K562 (cell line): ENCODE measurements around the gene FLAD1. TPM values are rescaled to one million over a fixed set of nuclear protein-coding genes. Genes with fewer than 3 reads are reported as not detected.
A peak's percentile ranks its signal among the peaks of the same experiment; 100 is the strongest.

Source experiments
- ATAC-seq: fragments of 200-7000 bp; cut with Tn5 transposase; 3 replicates; pipeline ENCODE4 v1.9.1; 2020; ENCODE audit warnings: moderate library complexity
- BruUV-seq: library from RNA; stranded (reverse); fragments of 400-500 nt; replicated peaks from 2 replicates; lab custom pipeline; 2021; lab: Mats Ljungman, UMichigan
- CTCF ChIA-PET: fragments of 300-600 bp; formaldehyde crosslinking; extraction: SDS; loops from one replicate; lab custom pipeline; 2021; ENCODE audit warnings: low intra/inter-chr PET ratio; lab: Yijun Ruan, JAX
- POLR2A ChIA-PET: fragments of 300-600, 350-650 bp; sonication (Branson Sonifier 250); formaldehyde crosslinking; extraction: SDS; loops from one replicate; lab custom pipeline; 2021; ENCODE audit warnings: antibody characterized with exemption, inconsistent platforms; lab: Yijun Ruan, JAX
- DNase-seq, 4 experiments: peaks; one replicate each; pipeline versions ENCODE4 v3.0.0 to v3.0.0-alpha.2; 2011 to 2018; ENCODE audit warnings: low spot score in 3 of 4, mixed read lengths in 3 of 4; ENCODE audit errors: extremely low read depth in 1 of 4
- FAIRE-seq: peaks from 2 replicates; lab custom pipeline; 2011; peaks lifted over from hg19 to GRCh38; lab: Jason Lieb, UNC
- H2AFZ ChIP-seq: 2 replicates; pipeline ENCODE4 v1.6.0; 2011; ENCODE audit warnings: low read depth, low read length, control low read depth, inconsistent platforms
- H3K27ac ChIP-seq: fragments of 200-600 bp; 3 replicates; pipeline ENCODE4 v1.8.0; 2011; ENCODE audit warnings: low read depth, mild to moderate bottlenecking, control low read depth, inconsistent platforms, low read length, moderate library complexity, mixed read lengths; ENCODE audit errors: extremely low read depth
- H3K27me3 ChIP-seq, 2 experiments: fragments of 300-600 bp in 1 of 2; 2 replicates in 1 of 2; 3 replicates in 1 of 2; pipeline versions ENCODE4 v1.6.0 to v1.8.0; 2011; ENCODE audit warnings: inconsistent platforms in 2 of 2, low read length in 2 of 2, mild to moderate bottlenecking in 1 of 2, mixed read lengths in 1 of 2, moderate library complexity in 1 of 2; ENCODE audit not compliant: control insufficient read depth in 2 of 2, insufficient read depth in 2 of 2
- H3K36me3 ChIP-seq: fragments of 300-600 bp; 3 replicates; pipeline ENCODE4 v1.8.0; 2011; ENCODE audit warnings: mild to moderate bottlenecking, low read length, inconsistent platforms; ENCODE audit not compliant: control insufficient read depth, insufficient read depth
- H3K4me1 ChIP-seq, 2 experiments: fragments of 200-600 bp in 1 of 2; replicated peaks in 1 of 2; 2 replicates in 1 of 2; 3 replicates in 1 of 2; pipeline versions ENCODE4 v1.5.1 to v1.8.0; 2011; ENCODE audit warnings: inconsistent platforms in 2 of 2, low read length in 2 of 2, mild to moderate bottlenecking in 1 of 2, mixed read lengths in 1 of 2, moderate library complexity in 1 of 2; ENCODE audit not compliant: control insufficient read depth in 2 of 2, insufficient read depth in 2 of 2
- H3K4me2 ChIP-seq: 2 replicates; pipeline ENCODE4 v1.6.1; 2011; ENCODE audit warnings: low read length, control low read depth, inconsistent platforms, mixed read lengths; ENCODE audit not compliant: insufficient read depth
- H3K4me3 ChIP-seq: fragments of 200-600 bp; sonication (generic), shearing (Covaris generic); 2 replicates; pipeline ENCODE4 v1.5.1; 2016; ENCODE audit warnings: control low read depth, inconsistent platforms
- H3K79me2 ChIP-seq: fragments of 200-600 bp; 3 replicates; pipeline ENCODE4 v1.8.0; 2011; ENCODE audit warnings: low read length, inconsistent platforms; ENCODE audit not compliant: control insufficient read depth, insufficient read depth
- H3K9ac ChIP-seq, 2 experiments: 2 replicates each; pipeline versions ENCODE4 v1.6.0 to v1.6.1; 2011; ENCODE audit warnings: low read depth in 2 of 2, low read length in 2 of 2, control low read depth in 1 of 2, inconsistent platforms in 1 of 2, mild to moderate bottlenecking in 1 of 2, mixed read lengths in 1 of 2; ENCODE audit not compliant: insufficient read depth in 1 of 2
- H3K9me1 ChIP-seq: one replicate; pipeline ENCODE4 v1.6.0; 2011; ENCODE audit warnings: inconsistent platforms, mild to moderate bottlenecking, low read length, moderate library complexity; ENCODE audit not compliant: control insufficient read depth, insufficient read depth
- H3K9me3 ChIP-seq: replicated peaks from 2 replicates; pipeline ENCODE4 v1.5.1; 2011; ENCODE audit warnings: low read depth, low read length, inconsistent platforms; ENCODE audit not compliant: control insufficient read depth, insufficient read depth
- H4K20me1 ChIP-seq: replicated peaks from 2 replicates; pipeline ENCODE4 v1.6.1; 2011; ENCODE audit warnings: low read length, inconsistent platforms, mixed read lengths; ENCODE audit not compliant: control insufficient read depth, insufficient read depth
- CBX1 ChIP-seq: sonication (generic); IDR thresholded peaks from 2 replicates; pipeline ENCODE4 v1.6.1; 2016; ENCODE audit warnings: antibody characterized with exemption, low read depth, mild to moderate bottlenecking
- ETV5 ChIP-seq: sonication (generic); formaldehyde crosslinking; IDR thresholded peaks from 2 replicates; pipeline ENCODE4 v1.4.0; 2020; ENCODE audit warnings: low read depth, mild to moderate bottlenecking, missing genetic modification reagents
- HMG20B ChIP-seq: fragments of 250-450 bp; sonication (Bioruptor Pico); IDR thresholded peaks from 2 replicates; pipeline ENCODE4 v1.5.0; 2021; ENCODE audit warnings: mild to moderate bottlenecking
- MAFK ChIP-seq: IDR thresholded peaks from 2 replicates; pipeline ENCODE4 v1.6.1; 2011; ENCODE audit warnings: low read length, improper control_type of control experiment
- PHTF2 ChIP-seq: fragments of 250-450 bp; sonication (Bioruptor Pico); IDR thresholded peaks from 2 replicates; pipeline ENCODE4 v1.5.0; 2021; ENCODE audit warnings: mild to moderate bottlenecking
- SMAD4 ChIP-seq: fragments of 250-450 bp; sonication (Bioruptor Pico); conservative IDR thresholded peaks from 2 replicates; pipeline ENCODE4 v1.8.0; 2021; ENCODE audit warnings: inconsistent platforms, mild to moderate bottlenecking, moderate library complexity
- SUPT5H ChIP-seq: fragments of 450-650 bp; IDR thresholded peaks from 2 replicates; pipeline ENCODE4 v1.6.1; 2016
- ZNF586 ChIP-seq: fragments of 450-650 bp; formaldehyde crosslinking; conservative IDR thresholded peaks from 2 replicates; pipeline ENCODE4 v1.4.0; 2020; ENCODE audit warnings: mild to moderate bottlenecking, moderate library complexity
- ZNF695 ChIP-seq: fragments of 450-650 bp; formaldehyde crosslinking; IDR thresholded peaks from 2 replicates; pipeline ENCODE4 v1.4.0; 2020; ENCODE audit warnings: mild to moderate bottlenecking, moderate library complexity
- WGBS: fragments of 100-300 bp; shearing (Covaris generic); methylation state at CpG from one replicate; pipeline ENCODE4 v1.1.6; 2016; ENCODE audit warnings: low coverage, mixed read lengths; ENCODE audit not compliant: insufficient coverage; ENCODE audit errors: missing lambda C conversion rate; 5-methylcytosine and 5-hydroxymethylcytosine counted together
- in situ Hi-C: fragments of 300-500 bp; cut with MboI; formaldehyde crosslinking; loops from 4 replicates; pipeline ENCODE4 v1.15.0; 2018; ENCODE audit warnings: inconsistent platforms, mixed read lengths
- intact Hi-C: fragments of 100-400 bp; cut with micrococcal nuclease; formaldehyde crosslinking; loops from 2 replicates; pipeline ENCODE4 v1.14.2; 2022
- polyA plus RNA-seq, 8 experiments: library from polyadenylated mRNA; depleted of rRNA in 4 of 8; stranded (reverse) in 5 of 8; unstranded in 3 of 8; fragments of >200 nt; fragmentation: Nextera tagmentation in 2 of 8; fragmentation: Illumina TruSeq in 1 of 8; extraction: Ambion mirVana in 2 of 8; extraction: Trizol in 1 of 8; gene quantifications; 2 replicates each; pipeline versions ENCODE4 v1.2.1 to v1.2.3, GENCODE V29; 2011 to 2014; ENCODE audit warnings: inconsistent platforms in 1 of 8, missing spikeins in 1 of 8
- total RNA-seq, 7 experiments: library from RNA; depleted of rRNA in 6 of 7; stranded (reverse); fragments of >200 nt in 6 of 7; fragmentation: Illumina TruSeq in 2 of 7; extraction: Trizol in 2 of 7; gene quantifications; 2 replicates each; pipeline versions ENCODE4 v1.2.1 to v1.2.3, GENCODE V29; 2011 to 2021; ENCODE audit warnings: low replicate concordance in 1 of 7
- TF ChIP-seq, protein P1 (sequence below): fragments of 450-650 bp; IDR thresholded peaks from 2 replicates; pipeline ENCODE4 v1.6.1; 2017; ENCODE audit warnings: antibody characterized with exemption
- TF ChIP-seq, protein P2 (sequence below): fragments of 450-650 bp; IDR thresholded peaks from 2 replicates; pipeline ENCODE4 v1.6.1; 2016; ENCODE audit warnings: missing biosample characterization, missing genetic modification characterization
- TF ChIP-seq, protein P3 (sequence below): IDR thresholded peaks from 2 replicates; pipeline ENCODE4 v1.6.1; 2014; ENCODE audit warnings: antibody characterized with exemption
- TF ChIP-seq, protein P4 (sequence below): fragments of 450-650 bp; IDR thresholded peaks from 2 replicates; pipeline ENCODE4 v1.6.1; 2016; ENCODE audit warnings: antibody characterized with exemption
- TF ChIP-seq, protein P5 (sequence below): fragments of 450-650 bp; conservative IDR thresholded peaks from 2 replicates; pipeline ENCODE4 v1.6.1; 2016; ENCODE audit warnings: missing genetic modification characterization, low read depth, mild to moderate bottlenecking, control low read depth, missing compliant biosample characterization

The FLAD1 gene
- total and polyA plus RNA-seq, 9 of the 15 experiments (the other 6 are each of a cell fraction or from before 2014, with no cell fraction given): 24.9 to 85.8 (median 67.0) TPM

DNA sequence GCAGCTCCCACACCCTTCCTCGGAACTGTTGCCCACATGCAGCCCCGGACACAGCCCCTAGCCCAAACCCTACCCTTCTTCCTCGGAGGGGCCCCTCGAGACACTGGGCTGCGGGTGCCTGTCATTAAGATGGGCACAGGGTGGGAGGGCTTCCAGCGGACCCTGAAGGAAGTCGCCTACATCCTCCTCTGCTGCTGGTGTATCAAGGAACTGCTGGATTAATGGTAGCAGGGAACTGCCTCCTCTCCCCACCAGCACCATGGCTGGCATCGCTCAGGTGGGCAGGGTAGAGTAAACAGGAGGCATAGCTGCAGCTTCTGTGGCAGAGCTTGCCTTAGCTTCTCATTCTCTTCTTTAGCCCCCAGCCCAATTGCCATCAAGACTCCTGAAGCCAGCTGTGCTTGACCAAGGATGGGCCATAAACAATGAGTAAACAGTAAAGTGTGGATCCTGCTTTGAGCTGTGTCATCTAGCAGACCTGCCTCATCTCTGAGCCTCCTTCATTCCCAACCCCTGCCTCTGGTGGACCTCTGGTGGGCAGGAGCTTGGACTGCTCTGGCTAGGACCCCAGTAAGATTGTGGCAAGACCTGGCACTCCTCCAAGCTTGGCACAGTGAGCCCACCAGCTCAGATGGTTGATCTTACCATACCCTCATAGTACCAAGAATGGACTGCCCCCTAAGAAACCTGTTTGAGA, 10.6 kb downstream of the FLAD1 start, which contains the start of gene LENEP:
Gene LENEP (plus strand): TSS at position 15 of the 697 bp plus-strand sequence. CDS start 22 bp downstream, at position 37.
- intact Hi-C loops (loop anchor here (2.0 kb wide), 1 partner anchor 39 kb away; no protein-coding TSS in a partner anchor), in situ Hi-C loops (no loop called here)
- POLR2A ChIA-PET: interaction anchor here (0.6 to 8.2 kb wide), 18 partner anchors 10 to 125 kb away, joined by 3 to 80 read pairs (median 4); partner anchors contain the start of genes CKS1B, FLAD1, PBXIP1 and PMVK
- H3K36me3 ChIP-seq: peaks cover 29% of the 10 kb centered on the region; the same call in 2 of the 3 replicates
- FAIRE-seq (peak; percentile 65), ATAC-seq (peak; percentile 52), DNase-seq (no peak)
- peaks cover 37 to 40% of the 10 kb centered on the region in 2 experiments for H3K4me1 ChIP-seq
- H3K27me3 ChIP-seq: no peaks in the 10 kb centered on the region
- H3K9ac ChIP-seq: peak within 1 kb of the TSS; percentile 19 to 78
- H3K4me3 ChIP-seq: no peak within 1 kb of the TSS
- peaks cover 6% of the 10 kb centered on the region for H3K9me1 ChIP-seq
- BruUV-seq: no TSS peak
- peak within 1 kb of the TSS; percentile 73 for H3K27ac ChIP-seq
- CTCF ChIA-PET: no interaction called here
- H4K20me1 ChIP-seq: no peaks in the 10 kb centered on the region; the same call in 1 of the 2 replicates
- peak within 1 kb of the TSS; percentile 47; the same call in 1 of the 2 replicates for H2AFZ ChIP-seq
- H3K79me2 ChIP-seq: peaks cover 11% of the 10 kb centered on the region; the same call in 2 of the 3 replicates
- H3K9me3 ChIP-seq: no peaks in the 10 kb centered on the region
- peak within 1 kb of the TSS; percentile 47 for H3K4me2 ChIP-seq
- WGBS: 37% methylated on average over 8 of the region's 8 CpGs
- no peak for TF ChIP-seq PHTF2 (CRISPR knock-in tag)
- TF ChIP-seq SMAD4 (CRISPR knock-in tag): no peak
- TF ChIP-seq, protein P1, sequence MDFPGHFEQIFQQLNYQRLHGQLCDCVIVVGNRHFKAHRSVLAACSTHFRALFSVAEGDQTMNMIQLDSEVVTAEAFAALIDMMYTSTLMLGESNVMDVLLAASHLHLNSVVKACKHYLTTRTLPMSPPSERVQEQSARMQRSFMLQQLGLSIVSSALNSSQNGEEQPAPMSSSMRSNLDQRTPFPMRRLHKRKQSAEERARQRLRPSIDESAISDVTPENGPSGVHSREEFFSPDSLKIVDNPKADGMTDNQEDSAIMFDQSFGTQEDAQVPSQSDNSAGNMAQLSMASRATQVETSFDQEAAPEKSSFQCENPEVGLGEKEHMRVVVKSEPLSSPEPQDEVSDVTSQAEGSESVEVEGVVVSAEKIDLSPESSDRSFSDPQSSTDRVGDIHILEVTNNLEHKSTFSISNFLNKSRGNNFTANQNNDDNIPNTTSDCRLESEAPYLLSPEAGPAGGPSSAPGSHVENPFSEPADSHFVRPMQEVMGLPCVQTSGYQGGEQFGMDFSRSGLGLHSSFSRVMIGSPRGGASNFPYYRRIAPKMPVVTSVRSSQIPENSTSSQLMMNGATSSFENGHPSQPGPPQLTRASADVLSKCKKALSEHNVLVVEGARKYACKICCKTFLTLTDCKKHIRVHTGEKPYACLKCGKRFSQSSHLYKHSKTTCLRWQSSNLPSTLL: no peak
- TF ChIP-seq CBX1: no peak
- TF ChIP-seq, protein P2, sequence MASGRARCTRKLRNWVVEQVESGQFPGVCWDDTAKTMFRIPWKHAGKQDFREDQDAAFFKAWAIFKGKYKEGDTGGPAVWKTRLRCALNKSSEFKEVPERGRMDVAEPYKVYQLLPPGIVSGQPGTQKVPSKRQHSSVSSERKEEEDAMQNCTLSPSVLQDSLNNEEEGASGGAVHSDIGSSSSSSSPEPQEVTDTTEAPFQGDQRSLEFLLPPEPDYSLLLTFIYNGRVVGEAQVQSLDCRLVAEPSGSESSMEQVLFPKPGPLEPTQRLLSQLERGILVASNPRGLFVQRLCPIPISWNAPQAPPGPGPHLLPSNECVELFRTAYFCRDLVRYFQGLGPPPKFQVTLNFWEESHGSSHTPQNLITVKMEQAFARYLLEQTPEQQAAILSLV (tag): peak; percentile 28; the same call in 1 of the 2 replicates
- TF ChIP-seq, protein P3, sequence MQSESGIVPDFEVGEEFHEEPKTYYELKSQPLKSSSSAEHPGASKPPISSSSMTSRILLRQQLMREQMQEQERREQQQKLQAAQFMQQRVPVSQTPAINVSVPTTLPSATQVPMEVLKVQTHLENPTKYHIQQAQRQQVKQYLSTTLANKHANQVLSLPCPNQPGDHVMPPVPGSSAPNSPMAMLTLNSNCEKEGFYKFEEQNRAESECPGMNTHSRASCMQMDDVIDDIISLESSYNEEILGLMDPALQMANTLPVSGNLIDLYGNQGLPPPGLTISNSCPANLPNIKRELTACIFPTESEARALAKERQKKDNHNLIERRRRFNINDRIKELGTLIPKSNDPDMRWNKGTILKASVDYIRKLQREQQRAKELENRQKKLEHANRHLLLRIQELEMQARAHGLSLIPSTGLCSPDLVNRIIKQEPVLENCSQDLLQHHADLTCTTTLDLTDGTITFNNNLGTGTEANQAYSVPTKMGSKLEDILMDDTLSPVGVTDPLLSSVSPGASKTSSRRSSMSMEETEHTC: no peak
- TF ChIP-seq, protein P4, sequence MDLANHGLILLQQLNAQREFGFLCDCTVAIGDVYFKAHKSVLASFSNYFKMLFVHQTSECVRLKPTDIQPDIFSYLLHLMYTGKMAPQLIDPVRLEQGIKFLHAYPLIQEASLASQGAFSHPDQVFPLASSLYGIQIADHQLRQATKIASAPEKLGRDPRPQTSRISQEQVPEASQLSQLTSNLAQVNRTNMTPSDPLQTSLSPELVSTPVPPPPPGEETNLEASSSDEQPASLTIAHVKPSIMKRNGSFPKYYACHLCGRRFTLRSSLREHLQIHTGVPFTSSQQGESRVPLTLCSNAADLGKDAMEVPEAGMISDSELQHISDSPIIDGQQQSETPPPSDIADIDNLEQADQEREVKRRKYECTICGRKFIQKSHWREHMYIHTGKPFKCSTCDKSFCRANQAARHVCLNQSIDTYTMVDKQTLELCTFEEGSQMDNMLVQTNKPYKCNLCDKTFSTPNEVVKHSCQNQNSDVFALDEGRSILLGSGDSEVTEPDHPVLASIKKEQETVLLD: no peak
- no peak for TF ChIP-seq ZNF695
- TF ChIP-seq SUPT5H: peak; percentile 41; the same call in 1 of the 2 replicates
- TF ChIP-seq, protein P5, sequence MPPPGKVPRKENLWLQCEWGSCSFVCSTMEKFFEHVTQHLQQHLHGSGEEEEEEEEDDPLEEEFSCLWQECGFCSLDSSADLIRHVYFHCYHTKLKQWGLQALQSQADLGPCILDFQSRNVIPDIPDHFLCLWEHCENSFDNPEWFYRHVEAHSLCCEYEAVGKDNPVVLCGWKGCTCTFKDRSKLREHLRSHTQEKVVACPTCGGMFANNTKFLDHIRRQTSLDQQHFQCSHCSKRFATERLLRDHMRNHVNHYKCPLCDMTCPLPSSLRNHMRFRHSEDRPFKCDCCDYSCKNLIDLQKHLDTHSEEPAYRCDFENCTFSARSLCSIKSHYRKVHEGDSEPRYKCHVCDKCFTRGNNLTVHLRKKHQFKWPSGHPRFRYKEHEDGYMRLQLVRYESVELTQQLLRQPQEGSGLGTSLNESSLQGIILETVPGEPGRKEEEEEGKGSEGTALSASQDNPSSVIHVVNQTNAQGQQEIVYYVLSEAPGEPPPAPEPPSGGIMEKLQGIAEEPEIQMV: 0 out of 2 replicates have a peak, but pooled peaks have one; percentile 30
- TF ChIP-seq HMG20B: no peak
- TF ChIP-seq ZNF586 (CRISPR knock-in tag): no peak
- no peak for TF ChIP-seq MAFK
- no peak; the same call in 1 of the 2 replicates for TF ChIP-seq ETV5 (CRISPR knock-in tag)
